Measurements from ENCODE around the gene TBCEL.
"Not testable (repeated sequence)": the region's sequence is repeated elsewhere in the genome, so short reads cannot be mapped to it uniquely, and the experiment has no call there.

TBCEL gene

DNA sequence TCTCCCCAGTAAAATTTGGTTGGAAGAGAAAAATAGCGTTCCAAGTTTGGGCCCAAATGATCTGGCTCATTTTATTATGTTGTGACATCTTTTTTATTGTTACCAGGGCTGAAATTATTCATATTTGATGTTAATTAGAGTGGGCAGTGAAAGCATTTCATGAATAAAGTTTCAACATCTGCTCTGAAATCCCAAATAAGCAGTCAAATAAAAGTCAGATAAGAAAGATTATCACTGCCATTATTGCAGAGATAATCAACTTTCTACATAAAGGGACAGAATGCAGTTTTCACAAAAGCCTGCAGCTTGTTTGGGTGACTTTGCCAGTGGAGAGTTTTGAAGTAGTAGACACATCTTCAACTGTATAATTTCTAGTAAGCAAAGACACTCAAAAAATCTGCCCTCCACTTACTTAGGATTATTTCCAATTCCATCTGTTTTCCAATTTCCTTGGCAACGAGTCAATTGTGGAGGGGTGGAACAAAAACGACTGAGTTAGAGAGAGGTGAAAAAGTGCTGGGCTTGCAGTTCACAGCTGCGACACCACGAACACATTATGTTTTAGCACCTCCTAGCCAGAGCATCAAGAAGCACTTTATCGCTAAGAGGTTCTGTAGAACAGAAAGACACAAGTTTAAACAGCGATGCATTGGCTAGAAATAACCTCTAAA is 86.1 kb downstream of the TBCEL start:
- no peak for DNase-seq
- Mint-ChIP-seq H3K27ac (no peak overlapping the region), H3K9me3 (no peaks in the 10 kb centered on the region), H3K27me3 (peaks cover 20 to 30% of the 10 kb centered on the region in 2 donors), H3K36me3 (ENCODE audit: insufficient read depth) (no peaks in the 10 kb centered on the region), H3K4me3 (no peak overlapping the region), H3K4me1 (ENCODE audit: low read depth in 2 of 2) (peaks cover 1 to 3% of the 10 kb centered on the region in 2 donors)
- ATAC-seq (replicated peaks): no peak

DNA sequence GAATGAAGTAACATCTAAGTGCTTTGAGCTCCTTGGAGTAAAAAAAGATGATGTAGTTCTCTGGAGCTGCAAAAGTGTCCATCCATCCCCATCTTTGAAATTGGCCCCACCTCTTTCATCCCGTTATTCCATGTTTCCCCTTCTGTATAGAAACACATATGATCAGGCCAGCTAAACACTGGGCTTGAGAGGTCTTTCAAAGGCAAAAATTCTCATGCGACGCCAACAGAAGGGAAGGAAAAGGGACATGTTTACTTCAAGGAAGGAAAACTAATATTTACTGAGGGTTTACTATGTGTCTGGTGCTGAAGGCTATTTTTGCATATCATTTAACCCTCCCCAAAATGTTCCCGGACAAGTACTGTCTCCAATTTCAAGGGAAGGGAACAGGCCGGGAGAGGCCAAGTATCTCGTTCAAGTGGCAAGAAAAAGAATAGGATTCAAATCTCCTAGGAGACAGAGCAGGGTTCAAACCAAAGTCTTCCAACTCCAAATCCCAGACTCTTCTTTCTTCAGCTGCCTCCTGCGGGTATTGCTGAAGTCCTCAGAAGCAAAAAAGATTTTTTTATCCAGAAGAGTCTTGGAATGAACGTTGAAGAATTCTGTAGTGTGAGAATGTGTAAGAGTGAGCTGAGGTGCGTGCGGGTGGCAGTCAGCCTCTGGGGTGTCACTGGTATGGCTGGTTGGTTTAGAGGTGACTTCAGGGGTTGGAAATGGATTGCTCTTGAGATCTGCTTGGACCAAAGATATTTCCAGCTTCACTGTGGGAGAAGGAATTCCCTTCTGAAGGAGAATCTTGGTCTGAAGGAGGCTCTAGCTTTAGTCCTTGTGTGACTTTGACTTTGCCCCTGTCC is 87.2 kb downstream of the TBCEL start:
- Mint-ChIP-seq H3K9me3 (no peaks in the 10 kb centered on the region), H3K27ac (no peak overlapping the region), H3K27me3 (peaks cover 29 to 40% of the 10 kb centered on the region in 2 donors), H3K4me1 (ENCODE audit: low read depth in 2 of 2) (peaks cover 1 to 3% of the 10 kb centered on the region in 2 donors), H3K36me3 (ENCODE audit: insufficient read depth) (no peaks in the 10 kb centered on the region), H3K4me3 (no peak overlapping the region)
- no peak for DNase-seq
- no peak for ATAC-seq (replicated peaks)

DNA sequence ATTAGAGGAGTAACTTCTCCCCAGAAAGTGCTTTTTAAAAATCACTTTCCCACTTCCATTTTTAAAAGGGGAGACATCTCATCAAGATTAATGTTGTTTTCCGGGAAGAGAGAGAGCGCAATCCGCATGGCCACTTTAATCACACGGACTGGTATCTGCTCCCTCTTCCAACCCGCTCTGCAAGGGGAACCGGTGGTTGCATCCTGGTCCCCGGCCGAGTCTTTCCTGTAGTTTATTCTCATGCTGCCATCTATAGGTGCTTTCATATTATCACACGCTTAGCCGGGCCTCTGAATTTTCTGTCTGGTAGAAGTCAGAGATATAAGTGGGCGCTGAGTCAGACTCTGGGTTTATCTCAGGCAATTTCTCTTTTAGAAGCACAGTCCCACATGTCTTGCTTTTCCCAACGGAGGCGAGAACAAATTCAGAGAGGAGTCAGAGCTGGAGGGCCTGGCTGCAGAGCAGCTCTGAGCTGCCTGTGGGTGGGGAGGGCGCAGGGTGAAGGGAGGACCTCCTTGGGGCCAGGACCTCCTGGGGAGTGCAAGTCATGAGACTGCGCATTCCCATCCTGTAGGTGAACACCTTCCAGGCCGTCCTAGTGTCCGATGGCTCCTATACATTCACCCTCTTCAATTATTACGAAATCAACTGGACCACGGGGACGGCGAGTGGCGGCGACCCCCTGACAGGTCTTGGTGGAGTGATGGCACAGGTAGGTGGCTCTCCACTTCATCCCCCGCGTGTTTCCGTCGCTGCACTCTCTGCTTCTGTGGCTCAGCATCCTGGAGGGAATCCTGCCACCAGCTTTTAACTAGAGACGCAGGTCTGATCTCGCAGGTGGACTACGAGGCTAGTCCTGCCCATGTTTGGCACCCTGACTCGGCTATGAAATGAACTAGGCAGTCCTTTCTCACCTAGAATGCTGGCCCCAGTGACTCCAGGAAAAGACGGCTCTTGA is 88.9 kb downstream of the TBCEL start:
- Mint-ChIP-seq H3K36me3 (ENCODE audit: insufficient read depth) (no peaks in the 10 kb centered on the region), H3K27me3 (peaks cover 29 to 49% of the 10 kb centered on the region in 2 donors), H3K27ac (no peak overlapping the region), H3K4me1 (ENCODE audit: low read depth in 2 of 2) (peaks cover 1 to 3% of the 10 kb centered on the region in 2 donors), H3K4me3 (no peak overlapping the region), H3K9me3 (no peaks in the 10 kb centered on the region)
- ATAC-seq (replicated peaks) (peak; percentile 35), DNase-seq (peak in 1 of 3 experiments; percentile 10)

DNA sequence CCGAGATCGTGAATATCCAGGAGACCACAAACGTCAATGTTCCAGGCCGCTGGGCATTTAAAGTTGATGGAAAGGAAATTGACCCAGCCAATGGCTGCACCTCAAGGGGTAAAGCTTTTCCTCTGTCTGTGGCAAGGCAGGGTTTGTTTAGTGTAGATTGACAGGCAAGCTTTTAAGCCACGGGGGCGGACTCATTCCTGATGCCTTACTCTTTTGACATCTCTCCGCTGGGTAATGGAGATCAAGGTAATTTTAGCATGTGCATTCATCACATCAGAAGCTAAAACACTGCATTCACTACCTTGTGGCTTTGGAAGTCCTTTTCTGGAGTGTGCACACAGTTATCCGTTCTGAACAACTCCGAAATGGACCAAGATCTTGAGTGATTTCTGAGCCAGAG is 89.7 kb downstream of the TBCEL start:
- no peak overlapping the region for H3K27ac Mint-ChIP-seq
- H3K4me3 Mint-ChIP-seq: no peak overlapping the region
- no peaks in the 10 kb centered on the region for H3K9me3 Mint-ChIP-seq
- ATAC-seq (replicated peaks) (no peak), DNase-seq (no peak)
- no peaks in the 10 kb centered on the region for H3K36me3 Mint-ChIP-seq (ENCODE audit: insufficient read depth)
- peaks cover 29 to 56% of the 10 kb centered on the region in 2 donors for H3K27me3 Mint-ChIP-seq
- peaks cover 1 to 3% of the 10 kb centered on the region in 2 donors for H3K4me1 Mint-ChIP-seq (ENCODE audit: low read depth in 2 of 2)

DNA sequence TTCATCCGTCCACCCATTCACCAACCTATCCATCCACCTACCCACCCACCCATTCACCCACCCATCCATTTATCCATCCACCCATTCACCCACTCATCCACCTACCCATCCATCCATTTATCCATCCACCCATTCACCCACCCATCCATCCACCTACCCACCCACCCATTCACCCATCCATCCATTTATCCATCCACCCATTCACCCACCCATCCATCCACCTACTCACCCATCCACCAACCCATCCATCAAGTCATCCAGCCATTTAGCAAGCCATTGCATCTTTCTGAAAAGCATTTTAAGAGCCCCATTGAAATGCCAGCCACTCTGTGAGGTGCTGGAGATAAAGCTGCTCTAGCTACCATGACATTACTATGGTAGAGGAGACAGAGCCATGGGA is 91.1 kb downstream of the TBCEL start:
- not testable (repeated sequence) for ATAC-seq (replicated peaks); H3K4me1 Mint-ChIP-seq (ENCODE audit: low read depth in 2 of 2); DNase-seq; H3K36me3 Mint-ChIP-seq (ENCODE audit: insufficient read depth); H3K4me3 Mint-ChIP-seq; H3K27ac Mint-ChIP-seq; H3K9me3 Mint-ChIP-seq
- peaks cover 29 to 64% of the 10 kb centered on the region in 2 donors for H3K27me3 Mint-ChIP-seq

DNA sequence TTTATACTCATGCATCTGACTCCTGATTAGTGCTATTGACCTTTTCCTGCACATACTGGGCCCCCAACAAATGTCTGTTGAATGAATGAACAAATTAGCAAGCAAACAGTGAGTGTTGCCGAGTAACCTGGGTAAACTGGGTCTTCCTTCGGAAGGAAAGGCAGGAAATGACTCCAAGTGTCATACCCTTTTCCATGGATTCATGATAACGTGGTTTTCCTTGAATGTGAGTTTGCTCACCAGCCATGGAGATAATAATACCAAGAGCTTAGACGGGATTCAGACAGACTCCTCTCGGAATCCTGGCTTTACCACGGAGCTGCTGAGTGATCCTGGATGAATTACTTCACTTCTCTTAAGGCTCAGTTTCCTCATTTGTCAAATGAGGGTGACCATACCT is 93.9 kb downstream of the TBCEL start:
- peaks cover 0 to under 1% of the 10 kb centered on the region in 2 donors for H3K4me1 Mint-ChIP-seq (ENCODE audit: low read depth in 2 of 2)
- H3K36me3 Mint-ChIP-seq (ENCODE audit: insufficient read depth): no peaks in the 10 kb centered on the region
- peaks cover 10 to 59% of the 10 kb centered on the region in 2 donors for H3K27me3 Mint-ChIP-seq
- ATAC-seq (replicated peaks): no peak
- H3K27ac Mint-ChIP-seq: no peak overlapping the region
- H3K9me3 Mint-ChIP-seq: peaks cover 0 to 5% of the 10 kb centered on the region in 2 donors
- H3K4me3 Mint-ChIP-seq: no peak overlapping the region
- DNase-seq: no peak

DNA sequence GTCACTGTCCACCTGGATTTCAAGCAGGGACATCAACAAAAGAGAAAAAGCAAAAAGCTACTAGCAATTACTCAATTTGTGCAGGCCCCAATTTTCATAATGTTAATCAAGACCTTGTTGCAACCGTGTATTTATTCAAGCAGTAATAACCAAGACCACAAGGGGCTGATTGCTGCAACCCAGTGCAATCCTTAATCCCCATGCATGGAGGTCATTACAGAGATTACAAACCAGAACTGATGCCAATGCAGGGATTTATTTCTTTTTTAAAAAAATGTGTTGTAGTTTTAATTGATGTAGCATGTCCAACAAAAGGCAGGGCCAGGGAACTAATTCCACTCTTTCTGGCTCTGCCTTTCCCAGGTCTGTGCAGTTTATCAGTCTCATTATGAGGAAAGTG is 95.5 kb downstream of the TBCEL start:
- H3K36me3 Mint-ChIP-seq (ENCODE audit: insufficient read depth): no peaks in the 10 kb centered on the region
- H3K4me1 Mint-ChIP-seq (ENCODE audit: low read depth in 2 of 2): no peaks in the 10 kb centered on the region
- peaks cover 8 to 12% of the 10 kb centered on the region in 2 donors for H3K9me3 Mint-ChIP-seq
- H3K27ac Mint-ChIP-seq: no peak overlapping the region
- ATAC-seq (replicated peaks) (no peak), DNase-seq (no peak)
- H3K27me3 Mint-ChIP-seq: peaks cover 9 to 43% of the 10 kb centered on the region in 2 donors
- H3K4me3 Mint-ChIP-seq: no peak overlapping the region

DNA sequence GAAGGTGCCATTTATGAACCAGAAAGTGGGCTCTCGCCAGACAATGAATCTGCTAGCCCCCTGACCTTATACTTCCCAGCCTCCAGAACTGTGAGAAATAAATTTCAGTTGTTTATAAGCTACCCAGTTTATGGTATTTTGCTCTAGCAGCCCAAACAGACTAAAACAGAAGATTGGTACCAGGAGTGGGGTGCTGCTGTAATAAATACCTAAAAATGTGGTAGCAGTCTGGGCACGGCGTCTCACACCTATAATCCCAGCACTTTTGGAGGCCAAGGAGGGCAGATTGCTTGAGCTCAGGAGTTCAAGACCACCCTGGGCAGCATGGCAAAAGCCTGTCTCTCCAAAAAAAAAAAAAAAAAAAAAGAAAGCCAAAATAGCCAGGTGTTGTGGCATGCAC is 98.4 kb downstream of the TBCEL start:
- no peak overlapping the region for H3K27ac Mint-ChIP-seq
- peaks cover 0 to 23% of the 10 kb centered on the region in 2 donors for H3K27me3 Mint-ChIP-seq
- no peak for DNase-seq
- no peak for ATAC-seq (replicated peaks)
- peaks cover 8 to 12% of the 10 kb centered on the region in 2 donors for H3K9me3 Mint-ChIP-seq
- H3K36me3 Mint-ChIP-seq (ENCODE audit: insufficient read depth): no peaks in the 10 kb centered on the region
- no peak overlapping the region for H3K4me3 Mint-ChIP-seq
- no peaks in the 10 kb centered on the region for H3K4me1 Mint-ChIP-seq (ENCODE audit: low read depth in 2 of 2)

DNA sequence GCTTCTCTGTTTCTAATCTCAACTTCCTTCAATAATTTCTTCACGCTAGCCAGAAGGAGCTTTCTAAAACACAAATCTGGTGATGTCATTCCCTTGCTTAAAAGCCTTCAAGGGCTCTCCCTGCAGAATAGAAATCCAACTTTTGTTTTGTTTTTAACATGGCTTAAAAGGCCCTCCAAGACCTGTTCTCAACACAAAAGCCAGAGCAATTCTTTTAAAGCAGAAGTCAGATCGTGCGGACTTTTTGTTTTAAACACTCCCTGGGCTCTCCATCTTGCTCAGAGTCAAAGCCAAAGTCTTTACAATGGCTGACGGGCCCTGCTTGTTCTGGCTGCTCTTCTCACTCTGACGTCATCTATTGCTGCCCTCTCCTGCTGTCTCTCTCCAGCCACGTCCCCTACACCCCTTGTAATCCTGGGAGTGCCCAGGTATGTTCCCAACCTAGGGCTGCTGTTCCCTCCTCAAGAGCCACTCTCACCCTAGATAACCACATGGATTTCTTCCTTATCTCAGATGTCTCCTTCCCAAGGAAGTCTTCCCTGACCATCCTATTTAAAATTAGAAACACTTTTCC is 99.7 kb downstream of the TBCEL start:
- Mint-ChIP-seq H3K9me3 (peaks cover 8 to 12% of the 10 kb centered on the region in 2 donors), H3K4me1 (ENCODE audit: low read depth in 2 of 2) (no peaks in the 10 kb centered on the region), H3K36me3 (ENCODE audit: insufficient read depth) (no peaks in the 10 kb centered on the region), H3K27me3 (peaks cover 0 to 30% of the 10 kb centered on the region in 2 donors), H3K27ac (no peak overlapping the region), H3K4me3 (no peak overlapping the region)
- DNase-seq (no peak), ATAC-seq (replicated peaks) (no peak)

DNA sequence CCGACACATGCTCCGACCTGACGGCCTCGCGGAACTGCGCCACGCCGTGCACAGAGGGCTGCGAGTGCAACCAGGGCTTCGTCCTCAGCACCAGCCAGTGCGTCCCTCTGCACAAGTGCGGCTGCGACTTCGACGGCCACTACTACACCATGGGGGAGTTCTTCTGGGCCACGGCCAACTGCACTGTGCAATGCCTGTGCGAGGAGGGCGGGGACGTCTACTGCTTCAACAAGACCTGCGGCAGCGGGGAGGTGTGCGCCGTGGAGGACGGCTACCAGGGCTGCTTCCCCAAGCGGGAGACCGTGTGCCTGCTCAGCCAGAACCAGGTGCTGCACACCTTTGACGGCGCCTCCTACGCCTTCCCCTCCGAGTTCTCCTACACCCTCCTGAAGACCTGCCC is 103.9 kb downstream of the TBCEL start:
- Mint-ChIP-seq H3K36me3 (ENCODE audit: insufficient read depth) (no peaks in the 10 kb centered on the region), H3K4me1 (ENCODE audit: low read depth in 2 of 2) (no peaks in the 10 kb centered on the region), H3K27me3 (peaks cover 0 to 17% of the 10 kb centered on the region in 2 donors), H3K4me3 (no peak overlapping the region), H3K9me3 (peaks cover 3 to 12% of the 10 kb centered on the region in 2 donors), H3K27ac (no peak overlapping the region)
- ATAC-seq (replicated peaks) (no peak), DNase-seq (no peak)

DNA sequence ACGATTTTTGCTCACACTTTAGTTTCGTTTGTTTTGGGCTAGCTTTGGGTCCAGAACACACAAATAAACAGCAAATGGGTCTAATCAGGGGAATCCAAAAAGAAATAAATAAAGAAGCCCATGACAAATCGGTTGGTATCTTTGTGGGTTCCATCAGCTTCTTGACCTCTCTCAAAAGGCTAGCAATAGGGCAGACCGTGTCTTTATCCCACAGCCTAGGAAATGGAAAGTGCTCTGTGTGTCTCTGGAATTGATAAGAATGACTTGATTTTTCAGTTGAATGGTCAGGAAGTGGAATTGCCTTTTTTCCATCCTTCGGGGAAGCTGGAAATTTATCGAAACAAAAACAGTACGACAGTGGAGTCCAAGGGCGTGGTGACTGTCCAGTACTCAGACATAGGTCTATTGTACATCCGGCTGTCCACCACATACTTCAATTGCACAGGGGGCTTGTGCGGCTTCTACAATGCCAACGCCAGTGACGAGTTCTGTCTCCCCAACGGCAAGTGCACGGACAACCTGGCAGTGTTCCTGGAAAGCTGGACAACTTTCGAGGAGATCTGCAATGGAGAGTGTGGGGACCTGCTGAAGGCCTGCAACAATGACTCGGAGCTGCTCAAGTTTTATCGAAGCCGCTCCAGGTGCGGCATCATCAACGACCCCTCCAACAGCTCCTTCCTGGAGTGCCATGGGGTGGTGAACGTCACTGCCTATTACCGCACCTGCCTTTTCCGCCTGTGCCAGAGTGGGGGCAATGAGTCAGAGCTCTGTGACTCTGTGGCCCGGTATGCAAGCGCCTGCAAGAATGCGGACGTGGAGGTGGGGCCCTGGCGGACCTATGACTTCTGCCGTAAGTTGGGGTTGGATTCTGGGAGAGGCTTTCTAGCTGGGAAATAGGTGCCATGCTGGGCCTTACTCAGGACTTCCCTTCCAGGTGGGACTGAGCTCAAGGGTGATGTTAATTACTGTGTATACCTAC is 105.7 kb downstream of the TBCEL start:
- Mint-ChIP-seq H3K4me3 (no peak overlapping the region), H3K27me3 (peaks cover 11 to 20% of the 10 kb centered on the region in 2 donors), H3K27ac (no peak overlapping the region), H3K4me1 (ENCODE audit: low read depth in 2 of 2) (no peaks in the 10 kb centered on the region), H3K36me3 (ENCODE audit: insufficient read depth) (no peaks in the 10 kb centered on the region), H3K9me3 (no peaks in the 10 kb centered on the region)
- no peak for DNase-seq
- ATAC-seq (replicated peaks): no peak

DNA sequence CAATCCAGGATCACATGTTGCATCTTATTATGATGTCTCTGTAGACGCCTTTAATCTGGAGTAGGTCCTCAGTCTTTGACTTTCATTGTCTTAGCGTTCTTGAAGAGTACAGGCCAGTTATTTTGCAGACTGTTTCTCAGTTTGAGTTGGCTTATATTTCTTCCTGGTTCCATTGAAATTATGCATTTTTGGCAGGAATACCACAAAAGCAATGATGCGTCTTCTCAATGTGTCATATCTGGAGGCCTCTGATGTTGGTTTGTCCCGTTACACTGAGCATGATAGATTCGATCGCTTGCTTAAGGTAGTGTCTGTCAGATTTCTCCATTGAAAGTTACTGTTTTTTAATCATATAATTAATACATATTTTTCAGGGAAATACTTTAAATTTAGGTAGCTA is 107.8 kb downstream of the TBCEL start:
- H3K4me1 Mint-ChIP-seq (ENCODE audit: low read depth in 2 of 2): no peaks in the 10 kb centered on the region

More for the DNA sequence above, 107.8 kb downstream of the TBCEL start:
- DNase-seq (no peak), ATAC-seq (replicated peaks) (no peak)
- no peaks in the 10 kb centered on the region for H3K9me3 Mint-ChIP-seq
- no peaks in the 10 kb centered on the region for H3K36me3 Mint-ChIP-seq (ENCODE audit: insufficient read depth)
- peaks cover 15 to 26% of the 10 kb centered on the region in 2 donors for H3K27me3 Mint-ChIP-seq
- H3K4me3 Mint-ChIP-seq: no peak overlapping the region
- no peak overlapping the region for H3K27ac Mint-ChIP-seq
